ENCODE data around the gene MICOS13.

Gene MICOS13

DNA sequence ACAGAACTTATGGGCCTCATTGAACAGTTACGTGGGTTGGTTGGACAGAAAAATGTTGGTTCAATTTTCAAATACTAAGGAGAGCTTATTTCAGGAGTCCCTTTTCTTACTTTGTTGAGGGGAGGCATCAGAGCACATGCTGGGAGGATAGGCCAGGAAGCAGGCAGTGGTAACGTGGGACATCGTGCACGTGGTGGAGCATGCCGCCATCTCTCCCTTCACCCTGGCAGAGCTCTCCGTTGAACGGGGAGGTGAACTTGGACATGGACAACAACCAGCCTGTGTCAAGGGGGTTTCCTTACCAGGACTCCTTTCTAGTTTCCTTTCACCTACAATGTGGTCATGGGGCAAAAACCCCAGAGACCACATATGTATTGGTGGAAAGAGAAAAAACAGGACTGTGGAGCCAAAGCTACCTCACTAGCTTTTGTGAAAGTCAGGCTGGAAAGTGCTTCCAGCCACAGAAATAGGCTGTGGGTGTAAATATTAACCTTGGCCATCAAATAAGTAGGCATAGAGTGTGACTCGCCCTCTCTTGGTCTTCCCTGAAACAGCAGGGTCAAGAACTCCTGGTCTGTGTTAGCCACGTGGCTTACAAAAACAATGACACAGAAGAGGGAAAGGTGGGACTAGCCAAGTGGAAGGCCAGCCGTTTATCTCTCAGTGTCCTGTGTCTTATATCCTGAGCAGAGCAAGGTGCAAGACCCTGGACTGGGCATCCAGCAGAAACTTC, 14.4 kb downstream of the MICOS13 start:
- TF ChIP-seq, protein P1, sequence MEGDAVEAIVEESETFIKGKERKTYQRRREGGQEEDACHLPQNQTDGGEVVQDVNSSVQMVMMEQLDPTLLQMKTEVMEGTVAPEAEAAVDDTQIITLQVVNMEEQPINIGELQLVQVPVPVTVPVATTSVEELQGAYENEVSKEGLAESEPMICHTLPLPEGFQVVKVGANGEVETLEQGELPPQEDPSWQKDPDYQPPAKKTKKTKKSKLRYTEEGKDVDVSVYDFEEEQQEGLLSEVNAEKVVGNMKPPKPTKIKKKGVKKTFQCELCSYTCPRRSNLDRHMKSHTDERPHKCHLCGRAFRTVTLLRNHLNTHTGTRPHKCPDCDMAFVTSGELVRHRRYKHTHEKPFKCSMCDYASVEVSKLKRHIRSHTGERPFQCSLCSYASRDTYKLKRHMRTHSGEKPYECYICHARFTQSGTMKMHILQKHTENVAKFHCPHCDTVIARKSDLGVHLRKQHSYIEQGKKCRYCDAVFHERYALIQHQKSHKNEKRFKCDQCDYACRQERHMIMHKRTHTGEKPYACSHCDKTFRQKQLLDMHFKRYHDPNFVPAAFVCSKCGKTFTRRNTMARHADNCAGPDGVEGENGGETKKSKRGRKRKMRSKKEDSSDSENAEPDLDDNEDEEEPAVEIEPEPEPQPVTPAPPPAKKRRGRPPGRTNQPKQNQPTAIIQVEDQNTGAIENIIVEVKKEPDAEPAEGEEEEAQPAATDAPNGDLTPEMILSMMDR (IDR thresholded peaks at IDR 0.05; ENCODE audit: low read depth, low read length, missing control alignments): peak; percentile 27
- peak; percentile 19 for DNase-seq (ENCODE audit: low read depth)
- in situ Hi-C loops (cut with HindIII; ENCODE audit: low sequenced_read_pairs): no loop called here
- no peak overlapping the region for H3K4me3 ChIP-seq (ENCODE audit: low read depth, low read length)

DNA sequence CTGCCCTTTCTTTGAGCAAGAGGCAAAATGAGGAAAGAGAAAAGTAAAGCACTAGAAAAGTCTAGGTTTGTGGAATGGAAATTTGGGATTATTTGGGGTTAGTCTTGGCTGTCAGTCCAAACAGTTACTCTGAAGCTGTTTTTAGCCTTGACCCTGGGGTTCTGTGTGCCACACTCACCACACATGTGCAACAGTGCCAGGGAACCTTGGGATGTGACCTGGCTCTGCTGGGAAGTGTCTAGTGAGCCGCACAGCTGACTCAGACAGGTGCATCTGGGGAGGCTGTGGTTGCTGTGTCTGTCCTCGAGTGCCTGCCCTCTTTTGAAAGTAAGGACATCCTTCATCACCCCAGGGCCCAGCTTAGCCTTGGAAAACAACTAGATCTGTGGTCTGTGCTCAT, 15.8 kb downstream of the MICOS13 start:
- no peak overlapping the region for H3K4me3 ChIP-seq (ENCODE audit: low read depth, low read length)
- TF ChIP-seq, protein P1 (IDR thresholded peaks at IDR 0.05; ENCODE audit: low read depth, low read length, missing control alignments): no peak
- no peak for DNase-seq (ENCODE audit: low read depth)
- in situ Hi-C loops (cut with HindIII; ENCODE audit: low sequenced_read_pairs): no loop called here

DNA sequence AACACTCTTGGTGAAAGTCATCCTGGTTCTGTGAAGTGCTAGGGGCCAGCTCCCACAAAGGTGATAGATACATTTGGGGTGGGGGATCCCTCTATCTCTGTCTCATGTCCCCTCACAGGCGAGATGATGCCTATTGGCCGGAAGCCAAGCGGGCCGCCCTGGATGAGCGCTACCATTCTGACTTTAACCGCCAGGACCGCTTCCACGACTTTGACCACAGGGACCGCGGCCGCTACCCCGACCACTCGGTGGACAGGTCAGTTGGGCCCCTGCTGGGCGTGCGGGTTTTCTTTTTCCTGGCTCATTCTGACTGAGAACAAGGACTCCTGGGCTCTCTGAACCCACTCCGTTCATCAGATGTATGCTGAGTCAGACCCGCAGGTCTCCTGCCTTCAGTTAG, 16.4 kb downstream of the MICOS13 start:
- in situ Hi-C loops (cut with HindIII; ENCODE audit: low sequenced_read_pairs): no loop called here
- H3K4me3 ChIP-seq (ENCODE audit: low read depth, low read length): no peak overlapping the region
- DNase-seq (ENCODE audit: low read depth): no peak
- TF ChIP-seq, protein P1 (IDR thresholded peaks at IDR 0.05; ENCODE audit: low read depth, low read length, missing control alignments): no peak

DNA sequence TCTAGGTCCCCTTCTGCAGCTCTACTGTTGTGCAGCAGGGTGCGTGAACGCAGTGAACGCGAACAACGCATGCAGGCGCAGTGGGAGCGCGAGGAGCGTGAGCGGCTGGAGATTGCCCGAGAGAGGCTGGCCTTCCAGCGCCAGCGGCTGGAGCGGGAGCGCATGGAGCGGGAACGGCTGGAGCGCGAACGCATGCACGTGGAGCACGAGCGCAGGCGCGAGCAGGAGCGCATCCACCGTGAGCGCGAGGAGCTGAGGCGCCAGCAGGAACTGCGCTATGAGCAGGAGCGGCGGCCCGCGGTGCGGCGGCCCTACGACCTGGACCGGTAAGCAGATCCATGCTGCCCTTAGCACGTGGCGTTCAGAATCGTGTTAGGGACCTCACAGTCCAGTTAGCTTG, 18.8 kb downstream of the MICOS13 start:
- no peak overlapping the region for H3K4me3 ChIP-seq (ENCODE audit: low read depth, low read length)
- no peak for DNase-seq (ENCODE audit: low read depth)
- TF ChIP-seq, protein P1 (IDR thresholded peaks at IDR 0.05; ENCODE audit: low read depth, low read length, missing control alignments): no peak
- in situ Hi-C loops (cut with HindIII; ENCODE audit: low sequenced_read_pairs): no loop called here

DNA sequence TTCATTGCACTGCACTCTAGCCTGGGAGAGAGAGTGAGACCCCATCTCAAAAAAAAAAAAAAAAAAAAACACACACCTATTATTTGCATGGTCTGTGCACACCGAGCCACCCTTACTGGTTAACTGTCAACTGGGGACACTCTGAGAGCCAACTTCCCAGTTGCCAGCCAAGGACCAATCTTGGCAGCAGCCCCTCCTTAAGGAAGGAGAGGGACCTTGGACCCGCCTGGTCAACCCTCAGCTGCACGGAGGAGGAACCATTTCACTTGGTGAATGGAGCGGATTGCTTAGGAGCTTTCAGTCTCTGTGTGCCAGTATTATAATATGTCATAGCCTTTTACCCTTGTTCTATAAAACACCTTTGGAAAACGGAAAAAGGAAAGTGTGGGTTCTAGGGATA, 24.9 kb downstream of the MICOS13 start:
- TF ChIP-seq, protein P1 (IDR thresholded peaks at IDR 0.05; ENCODE audit: low read depth, low read length, missing control alignments): no peak
- in situ Hi-C loops (cut with HindIII; ENCODE audit: low sequenced_read_pairs): loop anchor here (10.0 kb wide), 1 partner anchor 51 kb away; no protein-coding TSS in a partner anchor
- DNase-seq (ENCODE audit: low read depth): no peak
- no peak overlapping the region for H3K4me3 ChIP-seq (ENCODE audit: low read depth, low read length)

DNA sequence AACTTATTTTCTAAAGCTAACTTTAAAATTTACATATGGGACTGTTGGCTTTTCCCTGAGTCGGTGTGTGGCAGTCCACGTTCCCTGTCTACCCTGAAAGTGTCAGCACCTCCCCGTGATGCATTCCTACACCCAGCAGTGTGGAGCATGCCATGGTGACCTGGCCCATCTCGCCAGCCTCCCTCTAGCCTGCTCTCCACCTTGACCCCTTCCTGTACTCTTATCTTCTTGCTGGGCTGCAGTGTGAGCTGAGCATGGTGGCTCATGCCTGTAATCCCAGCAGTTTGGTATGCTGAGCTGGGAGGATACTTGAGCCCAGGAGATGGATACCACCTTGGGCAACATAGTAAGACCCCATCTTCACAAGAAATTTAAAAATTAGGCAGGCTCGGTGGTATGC, 25.4 kb downstream of the MICOS13 start:
- TF ChIP-seq, protein P1 (IDR thresholded peaks at IDR 0.05; ENCODE audit: low read depth, low read length, missing control alignments): no peak
- no peak overlapping the region for H3K4me3 ChIP-seq (ENCODE audit: low read depth, low read length)
- in situ Hi-C loops (cut with HindIII; ENCODE audit: low sequenced_read_pairs): loop anchor here (10.0 kb wide), 1 partner anchor 50 kb away; no protein-coding TSS in a partner anchor
- no peak for DNase-seq (ENCODE audit: low read depth)

Measured in astrocyte of the cerebellum (primary cell).